ENCODE results near the gene TNNI3. TPM values are rescaled to one million over a fixed set of nuclear protein-coding genes. Genes with fewer than 3 reads are reported as not detected.
A peak's percentile ranks its signal among the peaks of the same experiment; 100 is the strongest.
"Not testable (repeated sequence)": the region's sequence is repeated elsewhere in the genome, so short reads cannot be mapped to it uniquely, and the experiment has no call there.

Gene TNNI3
- polyA plus RNA-seq, 1 of the 3 experiments (the other 2 are of a cell fraction) = 11.4 TPM

DNA sequence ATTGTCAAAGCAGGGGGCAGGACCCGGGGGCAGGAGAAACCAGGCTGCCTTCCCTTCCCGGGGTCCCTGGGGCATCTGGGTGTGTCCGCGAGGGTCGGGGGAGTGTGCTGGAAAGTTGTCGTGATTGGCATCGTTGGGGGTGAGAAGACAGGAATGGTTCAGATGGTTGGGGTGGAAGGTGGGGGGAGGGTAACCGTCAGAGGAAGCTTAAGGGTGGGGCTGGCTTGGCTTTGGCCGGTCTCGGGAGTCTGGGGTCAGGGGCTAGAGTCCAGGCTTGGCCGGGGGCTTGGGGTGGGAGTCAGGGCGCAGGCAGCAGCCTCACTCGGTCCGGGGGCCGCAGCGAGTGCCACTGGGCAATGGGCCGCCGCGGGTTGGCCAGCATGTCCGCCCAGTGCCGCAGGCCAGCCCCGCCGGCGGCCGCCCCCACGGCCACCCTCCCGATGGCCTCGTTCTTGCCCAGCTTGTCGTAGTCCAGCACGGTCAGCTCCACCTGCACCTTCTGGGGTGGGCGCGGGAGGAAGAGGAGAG, 15.7 kb upstream of the TNNI3 start:
- no peaks in the 10 kb centered on the region for H3K79me2 ChIP-seq (ENCODE audit: insufficient read depth)
- POLR2A ChIA-PET = no interaction called here
- H4K20me1 ChIP-seq (ENCODE audit: insufficient read depth) = no peaks in the 10 kb centered on the region
- H3K4me1 ChIP-seq (ENCODE audit: control insufficient read depth in 1 of 2, insufficient read depth in 2 of 2, low read depth in 1 of 2, low read length in 1 of 2) = peaks cover 0 to 2% of the 10 kb centered on the region in 2 experiments; a peak in 1 of 4 replicates
- WGBS (ENCODE audit: low lambda C conversion rate) = 59% methylated on average over 23 of the region's 32 CpGs
- no peak overlapping the region for H3K4me3 ChIP-seq (ENCODE audit: low read depth in 2 of 2, low read length in 1 of 2)
- H3K4me2 ChIP-seq = no peak overlapping the region
- H3F3A ChIP-seq (replicated peaks; ENCODE audit: insufficient read depth) = no peaks in the 10 kb centered on the region
- no peak for DNase-seq
- H3K9me3 ChIP-seq = no peaks in the 10 kb centered on the region
- TF ChIP-seq NRF1 (IDR thresholded peaks at IDR 0.05; ENCODE audit: low read depth, low read length) (no peak), GABPA (IDR thresholded peaks at IDR 0.05; ENCODE audit: low read depth) (no peak), POLR2AphosphoS5 (IDR thresholded peaks at IDR 0.05; ENCODE audit: low read depth, low read length) (no peak)
- peaks cover 35% of the 10 kb centered on the region; the same call in 1 of the 2 replicates for H3K27me3 ChIP-seq (ENCODE audit: insufficient read depth)
- no peaks in the 10 kb centered on the region for H3K9me2 ChIP-seq
- no peaks in the 10 kb centered on the region for H3K36me3 ChIP-seq (replicated peaks in 1 of 2; ENCODE audit: control insufficient read depth in 1 of 2, insufficient read depth in 2 of 2, low read length in 1 of 2)
- H2AFZ ChIP-seq (ENCODE audit: low read depth) = no peak overlapping the region
- H3K27ac ChIP-seq (ENCODE audit: low read depth in 2 of 2, low read length in 1 of 2) = no peak overlapping the region
- CTCF ChIA-PET = interaction anchor here (1.5 kb wide), 1 partner anchor 13 kb away, joined by 4 read pairs; no protein-coding TSS in a partner anchor
- no peak overlapping the region for H3K9ac ChIP-seq

DNA sequence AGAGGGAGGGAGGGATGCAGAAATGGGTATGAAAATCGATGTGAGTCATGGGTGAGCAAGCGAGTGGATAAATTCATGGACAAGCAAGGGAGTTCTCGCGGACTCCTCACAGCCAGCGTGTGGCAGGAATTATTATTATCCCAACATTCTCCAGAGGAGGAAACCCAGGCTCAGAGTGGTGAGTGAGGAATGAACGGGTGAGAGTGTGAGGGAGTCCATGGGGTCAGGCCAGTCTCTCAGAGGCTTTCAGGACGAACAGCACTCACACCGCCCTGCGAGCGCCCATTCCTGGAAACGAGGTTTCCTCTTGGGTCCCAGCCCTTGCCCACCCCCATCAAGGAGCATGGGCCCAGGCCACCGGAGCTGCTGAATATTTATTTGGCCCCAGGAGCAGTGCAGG, 15.2 kb upstream of the TNNI3 start:
- Histone ChIP-seq H2AFZ (ENCODE audit: low read depth) (peak overlapping the region; percentile 18; the same call in 1 of the 2 replicates), H4K20me1 (ENCODE audit: insufficient read depth) (no peaks in the 10 kb centered on the region), H3F3A (replicated peaks; ENCODE audit: insufficient read depth) (no peaks in the 10 kb centered on the region), H3K36me3 (replicated peaks in 1 of 2; ENCODE audit: control insufficient read depth in 1 of 2, insufficient read depth in 2 of 2, low read length in 1 of 2) (no peaks in the 10 kb centered on the region), H3K9me2 (no peaks in the 10 kb centered on the region), H3K4me3 (ENCODE audit: low read depth in 2 of 2, low read length in 1 of 2) (no peak overlapping the region), H3K9ac (no peak overlapping the region), H3K9me3 (no peaks in the 10 kb centered on the region), H3K4me1 (ENCODE audit: control insufficient read depth in 1 of 2, insufficient read depth in 2 of 2, low read depth in 1 of 2, low read length in 1 of 2) (no peaks in the 10 kb centered on the region), H3K27me3 (ENCODE audit: insufficient read depth) (peaks cover 38% of the 10 kb centered on the region; the same call in 1 of the 2 replicates), H3K27ac (ENCODE audit: low read depth in 2 of 2, low read length in 1 of 2) (no peak overlapping the region), H3K4me2 (no peak overlapping the region), H3K79me2 (ENCODE audit: insufficient read depth) (no peaks in the 10 kb centered on the region)
- TF ChIP-seq ELF1 (IDR thresholded peaks at IDR 0.05) = no peak
- ChIA-PET POLR2A (no interaction called here), CTCF (interaction anchor here (1.5 kb wide), 1 partner anchor 12 kb away, joined by 4 read pairs; no protein-coding TSS in a partner anchor)
- DNase-seq = no peak
- WGBS (ENCODE audit: low lambda C conversion rate) = 54% methylated on average over 12 of the region's 12 CpGs

DNA sequence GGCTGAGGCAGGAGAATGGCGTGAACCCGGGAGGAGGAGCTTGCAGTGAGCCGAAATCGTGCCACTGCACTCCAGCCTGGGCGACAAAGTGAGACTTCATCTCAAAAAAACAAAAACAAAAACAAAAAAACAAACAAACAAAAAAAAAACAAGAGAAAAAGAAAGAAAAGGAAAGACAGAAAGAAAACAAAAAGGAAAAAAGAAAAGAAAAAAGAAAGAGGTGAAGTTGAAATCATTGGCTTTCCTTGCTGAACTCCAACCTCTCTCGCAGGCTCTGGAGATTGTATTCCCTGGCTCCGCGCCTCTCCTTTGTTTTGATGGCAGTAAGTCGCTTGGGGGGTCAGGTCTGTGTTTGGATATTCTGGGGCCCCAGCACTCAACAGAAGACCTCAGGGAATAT, 14.8 kb upstream of the TNNI3 start:
- H3K36me3 ChIP-seq (replicated peaks in 1 of 2; ENCODE audit: control insufficient read depth in 1 of 2, insufficient read depth in 2 of 2, low read length in 1 of 2); H3F3A ChIP-seq (replicated peaks; ENCODE audit: insufficient read depth); H4K20me1 ChIP-seq (ENCODE audit: insufficient read depth); H3K4me3 ChIP-seq (ENCODE audit: low read depth in 2 of 2, low read length in 1 of 2); H3K4me1 ChIP-seq (ENCODE audit: control insufficient read depth in 1 of 2, insufficient read depth in 2 of 2, low read depth in 1 of 2, low read length in 1 of 2); POLR2A ChIA-PET; H2AFZ ChIP-seq (ENCODE audit: low read depth); H3K27ac ChIP-seq (ENCODE audit: low read depth in 2 of 2, low read length in 1 of 2); H3K9ac ChIP-seq; DNase-seq; H3K79me2 ChIP-seq (ENCODE audit: insufficient read depth); H3K9me3 ChIP-seq; H3K9me2 ChIP-seq; H3K4me2 ChIP-seq: not testable (repeated sequence)
- 94% methylated on average over 9 of the region's 9 CpGs for WGBS (ENCODE audit: low lambda C conversion rate)
- peaks cover 42% of the 10 kb centered on the region; the same call in 1 of the 2 replicates for H3K27me3 ChIP-seq (ENCODE audit: insufficient read depth)
- CTCF ChIA-PET = interaction anchor here (1.5 kb wide), 1 partner anchor 12 kb away, joined by 4 read pairs; no protein-coding TSS in a partner anchor

DNA sequence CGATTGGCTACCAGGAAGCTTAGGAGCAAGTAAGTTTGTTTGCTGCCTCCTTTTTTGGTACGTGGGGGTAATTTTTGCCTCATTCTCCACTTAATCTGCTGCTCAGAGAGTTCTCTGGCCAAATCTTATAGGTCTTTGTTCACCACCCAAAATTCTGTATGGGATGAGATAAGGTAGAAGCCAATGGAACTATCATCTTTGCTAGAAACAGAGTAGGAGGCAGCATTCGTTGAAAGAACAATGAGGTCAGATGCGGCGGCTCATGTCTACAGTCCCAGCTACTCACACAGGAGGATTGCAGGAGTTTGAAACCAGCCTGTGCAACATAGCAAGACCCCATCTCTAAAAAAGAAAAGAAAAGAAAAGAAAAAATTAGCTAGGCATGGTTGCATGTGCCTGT, 13.9 kb upstream of the TNNI3 start:
- Histone ChIP-seq H3K9me3 (no peaks in the 10 kb centered on the region), H3F3A (replicated peaks; ENCODE audit: insufficient read depth) (no peaks in the 10 kb centered on the region), H4K20me1 (ENCODE audit: insufficient read depth) (no peaks in the 10 kb centered on the region), H3K27ac (ENCODE audit: low read depth in 2 of 2, low read length in 1 of 2) (no peak overlapping the region), H3K79me2 (ENCODE audit: insufficient read depth) (no peaks in the 10 kb centered on the region), H3K4me3 (ENCODE audit: low read depth in 2 of 2, low read length in 1 of 2) (no peak overlapping the region), H3K27me3 (ENCODE audit: insufficient read depth) (peaks cover 42% of the 10 kb centered on the region; the same call in 1 of the 2 replicates), H3K9ac (no peak overlapping the region), H3K4me1 (ENCODE audit: control insufficient read depth in 1 of 2, insufficient read depth in 2 of 2, low read depth in 1 of 2, low read length in 1 of 2) (peaks cover 0 to 2% of the 10 kb centered on the region in 2 experiments; a peak in 1 of 4 replicates), H3K9me2 (no peaks in the 10 kb centered on the region), H3K36me3 (replicated peaks in 1 of 2; ENCODE audit: control insufficient read depth in 1 of 2, insufficient read depth in 2 of 2, low read length in 1 of 2) (no peaks in the 10 kb centered on the region), H2AFZ (ENCODE audit: low read depth) (no peak overlapping the region), H3K4me2 (no peak overlapping the region)
- 81% methylated on average over 5 of the region's 5 CpGs for WGBS (ENCODE audit: low lambda C conversion rate)
- no peak for DNase-seq
- CTCF ChIA-PET = interaction anchor here (0.9 kb wide), 1 partner anchor 8 kb away, joined by 3 read pairs; the partner anchor contains the start of gene SYT5
- TF ChIP-seq RAD21 (IDR thresholded peaks at IDR 0.05; ENCODE audit: low read length) = no peak
- no peak for TF ChIP-seq GATA2 (CRISPR knock-in tag; IDR thresholded peaks at IDR 0.05)
- POLR2A ChIA-PET = no interaction called here

Data from SK-N-SH (cell line).